K562 (cell line): Measurements from ENCODE around the gene RHEBL1. TPM values are rescaled to one million over a fixed set of nuclear protein-coding genes. Genes with fewer than 3 reads are reported as not detected.

Experiments used
- CBX3 ChIP-seq, 2 experiments: IDR thresholded peaks; 1 replicate in 1 of 2; 2 replicates in 1 of 2; pipeline ENCODE4 v1.6.1; 2012; ENCODE audit warnings: inconsistent platforms in 2 of 2, low read length in 2 of 2, borderline replicate concordance in 1 of 2, control low read depth in 1 of 2
- CXXC5 ChIP-seq: fragments of 250-450 bp; sonication (Bioruptor Pico); IDR thresholded peaks from 2 replicates; pipeline ENCODE4 v1.8.0; 2022; ENCODE audit warnings: inconsistent platforms, mild to moderate bottlenecking, moderate library complexity
- DIDO1 ChIP-seq: fragments of 450-650 bp; IDR thresholded peaks from 2 replicates; pipeline ENCODE4 v1.6.1; 2016; ENCODE audit warnings: low read depth, missing biosample characterization, missing genetic modification characterization
- HDAC2 ChIP-seq: fragments of 450-650 bp; IDR thresholded peaks from 2 replicates; pipeline ENCODE4 v1.6.1; 2016; ENCODE audit warnings: mild to moderate bottlenecking
- PTBP1 ChIP-seq: fragments of 200-400 bp; formaldehyde crosslinking; IDR thresholded peaks from 2 replicates; pipeline ENCODE4 v1.6.1; 2017; ENCODE audit warnings: low read depth, low read length
- RFX7 ChIP-seq: fragments of 250-450 bp; sonication (Bioruptor Pico); IDR thresholded peaks from 2 replicates; pipeline ENCODE4 v1.5.1; 2021; ENCODE audit warnings: mild to moderate bottlenecking
- TAL1 ChIP-seq: fragments of 450-650 bp; IDR thresholded peaks from 2 replicates; pipeline ENCODE4 v1.6.1; 2016; ENCODE audit warnings: mild to moderate bottlenecking
- ZKSCAN1 ChIP-seq: fragments of 150-350 bp; IDR thresholded peaks from 2 replicates; pipeline ENCODE4 v1.6.1; 2016; ENCODE audit warnings: low read depth, low read length
- ZNF263 ChIP-seq: sonication (generic); formaldehyde crosslinking; IDR thresholded peaks from 2 replicates; pipeline ENCODE4 v1.8.0; 2022; ENCODE audit warnings: mild to moderate bottlenecking, missing genetic modification reagents, borderline replicate concordance
- ZNF436 ChIP-seq: fragments of 250-450, 450-650 bp; sonication (Bioruptor Pico); formaldehyde crosslinking; IDR thresholded peaks from 2 replicates; pipeline ENCODE4 v1.7.0; 2020; ENCODE audit warnings: mild to moderate bottlenecking
- polyA plus RNA-seq, 8 experiments: library from polyadenylated mRNA; depleted of rRNA in 4 of 8; stranded (reverse) in 5 of 8; unstranded in 3 of 8; fragments of >200 nt; fragmentation: Nextera tagmentation in 2 of 8; fragmentation: Illumina TruSeq in 1 of 8; extraction: Ambion mirVana in 2 of 8; extraction: Trizol in 1 of 8; gene quantifications; 2 replicates each; pipeline versions ENCODE4 v1.2.1 to v1.2.3, GENCODE V29; 2011 to 2014; ENCODE audit warnings: inconsistent platforms in 1 of 8, missing spikeins in 1 of 8
- total RNA-seq, 7 experiments: library from RNA; depleted of rRNA in 6 of 7; stranded (reverse); fragments of >200 nt in 6 of 7; fragmentation: Illumina TruSeq in 2 of 7; extraction: Trizol in 2 of 7; gene quantifications; 2 replicates each; pipeline versions ENCODE4 v1.2.1 to v1.2.3, GENCODE V29; 2011 to 2021; ENCODE audit warnings: low replicate concordance in 1 of 7
- TF ChIP-seq, protein P1 (sequence below): fragments of 200-800 bp; sonication (Bioruptor generic); IDR thresholded peaks from 2 replicates; pipeline ENCODE4 v1.6.1; 2016; ENCODE audit warnings: missing genetic modification characterization, missing compliant biosample characterization
- TF ChIP-seq, protein P2 (sequence below): fragments of 450-650 bp; formaldehyde crosslinking; IDR thresholded peaks from 2 replicates; pipeline ENCODE4 v1.4.0; 2020; ENCODE audit warnings: mild to moderate bottlenecking, moderate library complexity

The RHEBL1 gene
- total and polyA plus RNA-seq, 9 of the 15 experiments (the other 6 are each of a cell fraction or from before 2014, with no cell fraction given) = 4.3 to 36.1 (median 8.2) TPM

DNA sequence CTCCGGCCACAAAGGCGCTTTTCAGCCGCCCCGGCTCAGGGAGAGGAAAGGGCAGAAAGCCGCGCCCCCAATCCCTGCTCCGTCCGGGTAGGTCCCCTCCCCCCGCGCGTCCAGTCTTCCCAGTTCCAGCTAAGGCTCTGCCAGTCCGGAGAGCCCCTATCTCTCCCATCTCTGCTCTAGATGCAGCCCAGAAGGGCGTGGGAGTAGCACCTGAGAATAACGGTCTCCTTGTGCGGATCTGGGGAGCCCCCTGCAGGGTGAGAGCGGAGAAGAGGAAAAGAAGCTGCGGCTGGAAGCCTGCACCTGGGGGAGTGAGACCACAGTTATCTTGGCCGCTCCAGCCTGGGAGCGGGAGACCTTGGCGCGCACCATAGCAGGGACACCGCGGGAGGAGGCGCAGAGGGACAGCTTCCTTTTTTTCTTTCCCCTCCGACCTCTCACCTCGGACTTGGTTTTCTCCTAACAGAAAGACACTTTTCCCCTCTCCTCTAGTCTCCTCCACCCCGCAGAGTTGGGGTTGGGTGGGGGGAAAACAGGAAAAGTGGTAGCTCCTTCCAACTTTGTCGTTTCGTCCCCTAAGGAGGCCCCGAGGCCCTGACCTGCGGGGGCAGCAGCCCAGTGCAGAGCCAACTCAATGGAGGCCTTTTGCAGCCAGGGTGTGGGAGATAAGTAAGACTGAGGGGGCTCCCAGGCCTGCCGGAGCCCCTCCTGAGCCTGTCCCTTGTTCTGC lies 22.5 kb upstream of the RHEBL1 start (continued):
- TF ChIP-seq, protein P1, sequence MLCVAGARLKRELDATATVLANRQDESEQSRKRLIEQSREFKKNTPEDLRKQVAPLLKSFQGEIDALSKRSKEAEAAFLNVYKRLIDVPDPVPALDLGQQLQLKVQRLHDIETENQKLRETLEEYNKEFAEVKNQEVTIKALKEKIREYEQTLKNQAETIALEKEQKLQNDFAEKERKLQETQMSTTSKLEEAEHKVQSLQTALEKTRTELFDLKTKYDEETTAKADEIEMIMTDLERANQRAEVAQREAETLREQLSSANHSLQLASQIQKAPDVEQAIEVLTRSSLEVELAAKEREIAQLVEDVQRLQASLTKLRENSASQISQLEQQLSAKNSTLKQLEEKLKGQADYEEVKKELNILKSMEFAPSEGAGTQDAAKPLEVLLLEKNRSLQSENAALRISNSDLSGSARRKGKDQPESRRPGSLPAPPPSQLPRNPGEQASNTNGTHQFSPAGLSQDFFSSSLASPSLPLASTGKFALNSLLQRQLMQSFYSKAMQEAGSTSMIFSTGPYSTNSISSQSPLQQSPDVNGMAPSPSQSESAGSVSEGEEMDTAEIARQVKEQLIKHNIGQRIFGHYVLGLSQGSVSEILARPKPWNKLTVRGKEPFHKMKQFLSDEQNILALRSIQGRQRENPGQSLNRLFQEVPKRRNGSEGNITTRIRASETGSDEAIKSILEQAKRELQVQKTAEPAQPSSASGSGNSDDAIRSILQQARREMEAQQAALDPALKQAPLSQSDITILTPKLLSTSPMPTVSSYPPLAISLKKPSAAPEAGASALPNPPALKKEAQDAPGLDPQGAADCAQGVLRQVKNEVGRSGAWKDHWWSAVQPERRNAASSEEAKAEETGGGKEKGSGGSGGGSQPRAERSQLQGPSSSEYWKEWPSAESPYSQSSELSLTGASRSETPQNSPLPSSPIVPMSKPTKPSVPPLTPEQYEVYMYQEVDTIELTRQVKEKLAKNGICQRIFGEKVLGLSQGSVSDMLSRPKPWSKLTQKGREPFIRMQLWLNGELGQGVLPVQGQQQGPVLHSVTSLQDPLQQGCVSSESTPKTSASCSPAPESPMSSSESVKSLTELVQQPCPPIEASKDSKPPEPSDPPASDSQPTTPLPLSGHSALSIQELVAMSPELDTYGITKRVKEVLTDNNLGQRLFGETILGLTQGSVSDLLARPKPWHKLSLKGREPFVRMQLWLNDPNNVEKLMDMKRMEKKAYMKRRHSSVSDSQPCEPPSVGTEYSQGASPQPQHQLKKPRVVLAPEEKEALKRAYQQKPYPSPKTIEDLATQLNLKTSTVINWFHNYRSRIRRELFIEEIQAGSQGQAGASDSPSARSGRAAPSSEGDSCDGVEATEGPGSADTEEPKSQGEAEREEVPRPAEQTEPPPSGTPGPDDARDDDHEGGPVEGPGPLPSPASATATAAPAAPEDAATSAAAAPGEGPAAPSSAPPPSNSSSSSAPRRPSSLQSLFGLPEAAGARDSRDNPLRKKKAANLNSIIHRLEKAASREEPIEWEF (CRISPR knock-in tag) = peak; percentile 81
- TF ChIP-seq CBX3 (IDR thresholded peaks at IDR 0.05; ENCODE audit: borderline replicate concordance in 1 of 2, low read length in 2 of 2) (peak in 1 of 2 experiments; percentile 36; a peak in 1 of 3 replicates), HDAC2 (peak; percentile 94; the same call in 1 of the 2 replicates), ZNF263 (CRISPR knock-in tag) (peak; percentile 70; the same call in 1 of the 2 replicates), RFX7 (CRISPR knock-in tag) (no peak), ZKSCAN1 (peak; percentile 86), TAL1 (peak; percentile 87), PTBP1 (0 out of 2 replicates have a peak, but pooled peaks have one; percentile 79), ZNF436 (CRISPR knock-in tag) (no peak), CXXC5 (CRISPR knock-in tag) (peak; percentile 96), DIDO1 (tag) (0 out of 2 replicates have a peak, but pooled peaks have one; percentile 57)
- TF ChIP-seq, protein P2, sequence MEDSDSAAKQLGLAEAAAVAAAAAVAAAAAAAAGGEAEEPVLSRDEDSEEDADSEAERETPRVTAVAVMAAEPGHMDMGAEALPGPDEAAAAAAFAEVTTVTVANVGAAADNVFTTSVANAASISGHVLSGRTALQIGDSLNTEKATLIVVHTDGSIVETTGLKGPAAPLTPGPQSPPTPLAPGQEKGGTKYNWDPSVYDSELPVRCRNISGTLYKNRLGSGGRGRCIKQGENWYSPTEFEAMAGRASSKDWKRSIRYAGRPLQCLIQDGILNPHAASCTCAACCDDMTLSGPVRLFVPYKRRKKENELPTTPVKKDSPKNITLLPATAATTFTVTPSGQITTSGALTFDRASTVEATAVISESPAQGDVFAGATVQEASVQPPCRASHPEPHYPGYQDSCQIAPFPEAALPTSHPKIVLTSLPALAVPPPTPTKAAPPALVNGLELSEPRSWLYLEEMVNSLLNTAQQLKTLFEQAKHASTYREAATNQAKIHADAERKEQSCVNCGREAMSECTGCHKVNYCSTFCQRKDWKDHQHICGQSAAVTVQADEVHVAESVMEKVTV = peak; percentile 73
